ENCODE measurements around the gene TLX1.

TLX1 gene

GRCh38 chr10:101112799-101113594, 18.1 kb upstream of the TLX1 start:
- no peak for DNase-seq

GRCh38 chr10:101113890-101114403, 17.2 kb upstream of the TLX1 start:
- no peak for DNase-seq

- no peak for DNase-seq
These were observed 16.5 kb upstream of the TLX1 start for GRCh38 chr10:101114646-101115045.

GRCh38 chr10:101116754-101117153, 14.3 kb upstream of the TLX1 start:
- no peak for DNase-seq

GRCh38 chr10:101118031-101118430, 13.1 kb upstream of the TLX1 start:
- DNase-seq: no peak

- DNase-seq: no peak
These were observed 10.6 kb upstream of the TLX1 start for GRCh38 chr10:101120520-101120883.

GRCh38 chr10:101120884-101121653, 10.0 kb upstream of the TLX1 start:
- peak; percentile 63 for DNase-seq

GRCh38 chr10:101121654-101122031, 9.5 kb upstream of the TLX1 start:
- no peak for DNase-seq

GRCh38 chr10:101122270-101123084, 8.6 kb upstream of the TLX1 start:
- DNase-seq: no peak

GRCh38 chr10:101123085-101123814, 7.8 kb upstream of the TLX1 start:
- DNase-seq: peak; percentile 34

- no peak for DNase-seq
These were observed 7.1 kb upstream of the TLX1 start for GRCh38 chr10:101123815-101124617.

GRCh38 chr10:101124933-101125332, 6.2 kb upstream of the TLX1 start:
- DNase-seq: no peak

- DNase-seq: no peak
These were observed 4.1 kb upstream of the TLX1 start for GRCh38 chr10:101126684-101127628.

- DNase-seq: no peak
These were observed 959 bp upstream of the TLX1 start for GRCh38 chr10:101130141-101130540.

- DNase-seq: no peak
These were observed 999 bp downstream of the TLX1 start for GRCh38 chr10:101131962-101132635.

- no peak for DNase-seq
These were observed 1.8 kb downstream of the TLX1 start for GRCh38 chr10:101132636-101133473.

GRCh38 chr10:101133489-101134298, 2.6 kb downstream of the TLX1 start:
- no peak for DNase-seq
